Peyer's patch (tissue), 4 donors: ENCODE results near the gene RNF123.

Experiments
- POLR2A ChIP-seq, 2 donors: fragments of 450-650 bp; IDR thresholded peaks; one replicate each; pipeline ENCODE4 v1.5.1; 2017; ENCODE audit warnings: antibody characterized with exemption in 2 of 2, mild to moderate bottlenecking in 2 of 2, moderate library complexity in 2 of 2
- TF ChIP-seq, protein P1 (sequence below), 6 experiments: fragments of 450-650 bp in 4 of 6; fragments of 200-600 bp in 2 of 6; sonication (generic) in 1 of 6; IDR thresholded peaks; one replicate each; pipeline ENCODE4 v1.5.1; 2017 to 2019; ENCODE audit warnings: antibody characterized with exemption in 6 of 6, mild to moderate bottlenecking in 3 of 6, moderate library complexity in 1 of 6

DNA sequence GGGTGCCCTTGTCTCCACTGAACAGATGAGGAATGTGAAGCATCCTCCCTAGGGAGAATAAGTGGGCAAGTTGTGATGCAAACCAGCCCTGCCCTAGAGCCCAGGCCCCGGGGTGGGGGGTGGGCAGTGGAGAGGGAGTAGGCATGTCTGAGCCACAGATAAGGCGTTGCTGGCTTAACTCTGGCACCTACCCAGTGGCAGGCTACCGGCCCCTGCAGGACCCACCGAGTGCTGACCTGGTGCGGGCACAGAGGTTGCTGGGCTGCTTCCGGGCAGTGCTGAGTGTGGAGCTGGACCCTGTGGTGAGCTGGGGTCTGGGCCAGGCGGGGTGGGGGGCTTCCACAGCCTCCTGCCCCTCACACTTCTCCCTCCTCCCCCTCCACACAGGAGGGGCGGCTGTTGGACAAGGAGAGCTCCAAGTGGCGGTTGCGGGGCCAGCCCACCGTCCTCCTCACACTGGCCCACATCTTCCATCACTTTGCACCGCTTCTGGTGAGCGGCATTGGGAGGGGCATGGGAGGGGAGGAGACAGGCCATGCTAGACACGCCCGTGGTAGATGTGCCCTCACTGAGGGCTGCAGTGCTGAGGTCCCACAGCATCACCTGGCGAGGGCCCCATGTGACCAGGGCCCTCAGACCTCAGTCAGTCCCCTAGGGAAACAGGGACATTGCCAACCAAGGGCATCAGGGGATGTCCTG, 10.1 kb downstream of the RNF123 start:
- TF ChIP-seq, protein P1, sequence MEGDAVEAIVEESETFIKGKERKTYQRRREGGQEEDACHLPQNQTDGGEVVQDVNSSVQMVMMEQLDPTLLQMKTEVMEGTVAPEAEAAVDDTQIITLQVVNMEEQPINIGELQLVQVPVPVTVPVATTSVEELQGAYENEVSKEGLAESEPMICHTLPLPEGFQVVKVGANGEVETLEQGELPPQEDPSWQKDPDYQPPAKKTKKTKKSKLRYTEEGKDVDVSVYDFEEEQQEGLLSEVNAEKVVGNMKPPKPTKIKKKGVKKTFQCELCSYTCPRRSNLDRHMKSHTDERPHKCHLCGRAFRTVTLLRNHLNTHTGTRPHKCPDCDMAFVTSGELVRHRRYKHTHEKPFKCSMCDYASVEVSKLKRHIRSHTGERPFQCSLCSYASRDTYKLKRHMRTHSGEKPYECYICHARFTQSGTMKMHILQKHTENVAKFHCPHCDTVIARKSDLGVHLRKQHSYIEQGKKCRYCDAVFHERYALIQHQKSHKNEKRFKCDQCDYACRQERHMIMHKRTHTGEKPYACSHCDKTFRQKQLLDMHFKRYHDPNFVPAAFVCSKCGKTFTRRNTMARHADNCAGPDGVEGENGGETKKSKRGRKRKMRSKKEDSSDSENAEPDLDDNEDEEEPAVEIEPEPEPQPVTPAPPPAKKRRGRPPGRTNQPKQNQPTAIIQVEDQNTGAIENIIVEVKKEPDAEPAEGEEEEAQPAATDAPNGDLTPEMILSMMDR (IDR thresholded peaks at IDR 0.05), result no peak
- no peak for TF ChIP-seq POLR2A (IDR thresholded peaks at IDR 0.05)
